HepG2 (cell line): ENCODE data around the gene FANCD2OS. TPM values are rescaled to one million over a fixed set of nuclear protein-coding genes. Genes with fewer than 3 reads are reported as not detected.

Experiments
- ATAC-seq: fragments of 200-7000 bp; cut with Tn5 transposase; 3 replicates; pipeline ENCODE4 v1.9.1; 2020; ENCODE audit warnings: mild to moderate bottlenecking, moderate library complexity
- Bru-seq: library from RNA; stranded (reverse); fragments of 400-500 nt; gene quantifications from one replicate; lab custom pipeline; 2021; lab: Mats Ljungman, UMichigan
- BruChase-seq, 2 experiments: library from RNA; stranded (reverse); fragments of 400-500 nt; gene quantifications; one replicate each; lab custom pipeline; 2021; lab: Mats Ljungman, UMichigan
- BruUV-seq: library from RNA; stranded (reverse); fragments of 400-500 nt; replicated peaks from 2 replicates; lab custom pipeline; 2021; lab: Mats Ljungman, UMichigan
- CTCF ChIA-PET: fragments of 300-600 bp; formaldehyde crosslinking; extraction: SDS; loops from one replicate; lab custom pipeline; 2021; ENCODE audit warnings: low total read pairs, inconsistent platforms, low intra/inter-chr PET ratio; lab: Yijun Ruan, JAX
- POLR2A ChIA-PET: fragments of 350-600 bp; sonication (Branson Sonifier 250); formaldehyde crosslinking; loops from one replicate; lab custom pipeline; 2020; ENCODE audit warnings: antibody characterized with exemption, inconsistent platforms; lab: Yijun Ruan, JAX
- DNase-seq: peaks from one replicate; pipeline ENCODE4 v3.0.0-alpha.2; 2015; ENCODE audit warnings: low spot score
- FAIRE-seq: peaks from 3 replicates; lab custom pipeline; 2011; peaks lifted over from hg19 to GRCh38; lab: Jason Lieb, UNC
- H2AFZ ChIP-seq: one replicate; pipeline ENCODE4 v1.6.1; 2011; ENCODE audit warnings: low read length, inconsistent platforms
- H3K27ac ChIP-seq: fragments of 300-600 bp; 3 replicates; pipeline ENCODE4 v1.8.0; 2011; ENCODE audit warnings: mixed run types, mild to moderate bottlenecking, mixed read lengths, low read length, inconsistent platforms; ENCODE audit not compliant: insufficient read depth; ENCODE audit errors: extremely low read length
- H3K27me3 ChIP-seq, 2 experiments: fragments of 200-600 bp in 1 of 2; 2 replicates in 1 of 2; 3 replicates in 1 of 2; pipeline versions ENCODE4 v1.6.0 to v1.8.0; 2011; ENCODE audit warnings: low read length in 2 of 2, mild to moderate bottlenecking in 2 of 2, moderate library complexity in 2 of 2, inconsistent platforms in 1 of 2; ENCODE audit not compliant: insufficient read depth in 2 of 2, control insufficient read depth in 1 of 2
- H3K36me3 ChIP-seq, 2 experiments: fragments of 200-600 bp in 1 of 2; replicated peaks in 1 of 2; 2 replicates in 1 of 2; 3 replicates in 1 of 2; pipeline versions ENCODE4 v1.5.1 to v1.8.0; 2011; ENCODE audit warnings: low read length in 2 of 2, inconsistent platforms in 1 of 2; ENCODE audit not compliant: insufficient read depth in 2 of 2, control insufficient read depth in 1 of 2
- H3K4me1 ChIP-seq: 2 replicates; pipeline ENCODE4 v1.5.1; 2012; ENCODE audit warnings: low read length, inconsistent platforms; ENCODE audit not compliant: insufficient read depth
- H3K4me2 ChIP-seq: 2 replicates; pipeline ENCODE4 v1.6.0; 2011; ENCODE audit warnings: low read depth, low read length, inconsistent platforms
- H3K4me3 ChIP-seq, 3 experiments: fragments of 200-600 bp in 1 of 3; sonication (generic), shearing (Covaris generic) in 1 of 3; replicated peaks in 1 of 3; 2 replicates each; pipeline ENCODE4 v1.5.1; 2011 to 2016; ENCODE audit warnings: low read length in 3 of 3, inconsistent platforms in 2 of 3, low read depth in 2 of 3, mild to moderate bottlenecking in 2 of 3, control low read depth in 1 of 3, mixed read lengths in 1 of 3; ENCODE audit not compliant: insufficient read depth in 1 of 3
- H3K79me2 ChIP-seq: one replicate; pipeline ENCODE4 v1.6.1; 2011; ENCODE audit warnings: low read length, inconsistent platforms; ENCODE audit not compliant: insufficient read depth
- H3K9ac ChIP-seq: 2 replicates; pipeline ENCODE4 v1.6.0; 2011; ENCODE audit warnings: mild to moderate bottlenecking, low read depth, low read length, inconsistent platforms; ENCODE audit not compliant: insufficient read depth
- H3K9me3 ChIP-seq: 2 replicates; pipeline ENCODE4 v1.5.1; 2012; ENCODE audit warnings: mild to moderate bottlenecking, low read length
- H4K20me1 ChIP-seq: 2 replicates; pipeline ENCODE4 v1.6.0; 2011; ENCODE audit warnings: inconsistent platforms, mild to moderate bottlenecking, low read length, moderate library complexity; ENCODE audit not compliant: insufficient read depth
- CHCHD3 ChIP-seq: sonication (generic); formaldehyde crosslinking; IDR thresholded peaks from 2 replicates; pipeline ENCODE4 v1.8.0; 2022; ENCODE audit warnings: mild to moderate bottlenecking, missing genetic modification reagents, moderate library complexity
- HMG20A ChIP-seq: IDR thresholded peaks from 2 replicates; pipeline ENCODE4 v1.6.1; 2016; ENCODE audit warnings: borderline replicate concordance
- MEF2D ChIP-seq: sonication (generic); formaldehyde crosslinking; IDR thresholded peaks from 2 replicates; pipeline ENCODE4 v1.5.1; 2020; ENCODE audit warnings: mild to moderate bottlenecking, missing genetic modification reagents
- MTERF4 ChIP-seq: sonication (generic); formaldehyde crosslinking; IDR thresholded peaks from 2 replicates; pipeline ENCODE4 v1.8.0; 2023; ENCODE audit warnings: mild to moderate bottlenecking, missing genetic modification reagents
- POLR2G ChIP-seq: fragments of 200-400 bp; formaldehyde crosslinking; IDR thresholded peaks from 2 replicates; pipeline ENCODE4 v1.6.1; 2018; ENCODE audit warnings: mild to moderate bottlenecking, low read depth, low read length, moderate library complexity
- RBFOX2 ChIP-seq: fragments of 200-400 bp; formaldehyde crosslinking; IDR thresholded peaks from 2 replicates; pipeline ENCODE4 v1.6.1; 2017; ENCODE audit warnings: low read depth, mild to moderate bottlenecking, low read length
- SRSF4 ChIP-seq: fragments of 200-400 bp; formaldehyde crosslinking; IDR thresholded peaks from one replicate; pipeline ENCODE4 v1.6.1; 2018; ENCODE audit warnings: mild to moderate bottlenecking, low read depth, low read length, moderate library complexity; ENCODE audit not compliant: poor library complexity, severe bottlenecking
- TERF1 ChIP-seq: sonication (generic); formaldehyde crosslinking; IDR thresholded peaks from 2 replicates; pipeline ENCODE4 v1.8.0; 2022; ENCODE audit warnings: mild to moderate bottlenecking, missing genetic modification reagents, moderate library complexity
- TRIM22 ChIP-seq: fragments of 450-650 bp; IDR thresholded peaks from 2 replicates; pipeline ENCODE4 v1.6.1; 2017
- ZFP62 ChIP-seq: sonication (generic); formaldehyde crosslinking; IDR thresholded peaks from 2 replicates; pipeline ENCODE4 v1.4.0; 2020; ENCODE audit warnings: missing genetic modification reagents
- ZKSCAN5 ChIP-seq: sonication (generic); formaldehyde crosslinking; IDR thresholded peaks from 2 replicates; pipeline ENCODE4 v1.5.1; 2020; ENCODE audit warnings: mild to moderate bottlenecking, missing genetic modification reagents
- ZNF230 ChIP-seq: sonication (generic); formaldehyde crosslinking; IDR thresholded peaks from 2 replicates; pipeline ENCODE4 v1.4.0; 2020; ENCODE audit warnings: mild to moderate bottlenecking, missing genetic modification reagents
- ZNF660 ChIP-seq: sonication (generic); formaldehyde crosslinking; IDR thresholded peaks from 2 replicates; pipeline ENCODE4 v1.5.1; 2020; ENCODE audit warnings: mild to moderate bottlenecking, low read depth, missing genetic modification reagents, borderline replicate concordance
- ZNF773 ChIP-seq: sonication (generic); formaldehyde crosslinking; IDR thresholded peaks from 2 replicates; pipeline ENCODE4 v1.4.0; 2020; ENCODE audit warnings: missing genetic modification reagents, borderline replicate concordance
- ZNF782 ChIP-seq: sonication (generic); formaldehyde crosslinking; IDR thresholded peaks from 2 replicates; pipeline ENCODE4 v1.4.0; 2020; ENCODE audit warnings: missing genetic modification reagents, mild to moderate bottlenecking, borderline replicate concordance
- ZSCAN29 ChIP-seq: sonication (generic); formaldehyde crosslinking; conservative IDR thresholded peaks from 2 replicates; pipeline ENCODE4 v1.4.0; 2020; ENCODE audit warnings: mild to moderate bottlenecking, missing genetic modification reagents
- WGBS: methylation state at CpG from one replicate; pipeline ENCODE4 v1.1.6; 2017; ENCODE audit warnings: low lambda C conversion rate; 5-methylcytosine and 5-hydroxymethylcytosine counted together
- in situ Hi-C: cut with HindIII; loops from 2 replicates; pipeline ENCODE4 v1.10.0; 2017; ENCODE audit warnings: low pct_unique_long_range_greater_than_20kb; ENCODE audit not compliant: extremely low pct_ligation_motif_present
- intact Hi-C: fragments of 100-400 bp; cut with micrococcal nuclease; formaldehyde crosslinking; loops from one replicate; pipeline ENCODE4 v1.10.0; 2022; ENCODE audit not compliant: unreplicated experiment
- long read RNA-seq, 2 experiments: library from RNA in 1 of 2; library from polyadenylated mRNA in 1 of 2; stranded (forward) in 1 of 2; unstranded in 1 of 2; transcript quantifications; one replicate each; pipeline ENCODE4 v2.0.0, GENCODE V29; 2019 to 2022
- polyA minus RNA-seq, 3 experiments: library from RNA; depleted of rRNA, polyadenylated mRNA; stranded (reverse); fragments of >200 nt; gene quantifications; 2 replicates each; pipeline ENCODE4 v1.2.3, GENCODE V29; 2011; ENCODE audit warnings: low replicate concordance in 1 of 3
- polyA plus RNA-seq, 8 experiments: library from polyadenylated mRNA; depleted of rRNA in 3 of 8; stranded (reverse) in 7 of 8; unstranded in 1 of 8; fragments of >200 nt; fragmentation: Illumina TruSeq in 4 of 8; extraction: Trizol in 4 of 8; gene quantifications; 2 replicates each; pipeline versions ENCODE4 v1.2.1 to v1.2.3, GENCODE V29; 2011 to 2016; ENCODE audit warnings: low read depth in 4 of 8, missing spikeins in 1 of 8, mixed read lengths in 1 of 8; ENCODE audit not compliant: insufficient read depth in 1 of 8
- total RNA-seq, 5 experiments: library from RNA; depleted of rRNA; stranded (reverse); fragments of >200 nt; fragmentation: Illumina TruSeq; extraction: Trizol; gene quantifications; 2 replicates each; pipeline ENCODE4 v1.2.3, GENCODE V29; 2016; ENCODE audit warnings: low read depth in 1 of 5
- TF ChIP-seq, protein P1 (sequence below): sonication (generic); formaldehyde crosslinking; IDR thresholded peaks from 2 replicates; pipeline ENCODE4 v1.5.0; 2020; ENCODE audit warnings: mild to moderate bottlenecking, low read depth, missing genetic modification reagents, borderline replicate concordance

Gene FANCD2OS, protein sequence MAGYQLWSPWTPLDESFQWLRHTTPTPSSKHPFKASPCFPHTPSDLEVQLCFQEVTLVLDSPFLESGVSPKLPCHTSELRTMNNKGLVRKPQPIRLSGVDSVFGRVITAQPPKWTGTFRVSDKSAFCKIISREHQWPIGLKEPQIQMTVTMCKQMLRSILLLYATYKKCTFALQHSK
- total RNA-seq (2016; rRNA removed; fragmentation: Illumina TruSeq; extraction: Trizol) (not detected in 2 replicates), polyA plus RNA-seq (2011; rRNA removed) (not detected in 2 replicates), polyA minus RNA-seq (2011; rRNA and poly(A)+ RNA removed; ENCODE audit: low replicate concordance) (not detected in 2 replicates), Bru-seq, nascent RNA (not detected), BruChase-seq, experiment 1, labeled RNA remaining after a 6-hour chase (not detected), BruChase-seq, experiment 2, labeled RNA remaining after a 2-hour chase (percentile 4 among the genes with signal in this experiment)
- total RNA-seq (2016; cell fraction: cytosol; rRNA removed; fragmentation: Illumina TruSeq; extraction: Trizol; ENCODE audit: low read depth) = not detected in 2 replicates
- total RNA-seq (2016; cell fraction: insoluble cytoplasmic fraction; rRNA removed; fragmentation: Illumina TruSeq; extraction: Trizol) = not detected in 2 replicates
- not detected in 2 replicates for total RNA-seq (2016; cell fraction: membrane; rRNA removed; fragmentation: Illumina TruSeq; extraction: Trizol)
- not detected in 2 replicates for total RNA-seq (2016; cell fraction: nucleus; rRNA removed; fragmentation: Illumina TruSeq; extraction: Trizol)
- polyA plus RNA-seq (2011; cell fraction: cytosol; rRNA removed) = not detected in 2 replicates
- polyA plus RNA-seq (2011; cell fraction: nucleus; rRNA removed) = not detected in 2 replicates
- polyA plus RNA-seq (2012) = not detected in 2 replicates
- polyA plus RNA-seq (2016; cell fraction: cytosol; fragmentation: Illumina TruSeq; extraction: Trizol; ENCODE audit: low read depth) = not detected in 2 replicates
- not detected in 2 replicates for polyA plus RNA-seq (2016; cell fraction: insoluble cytoplasmic fraction; fragmentation: Illumina TruSeq; extraction: Trizol; ENCODE audit: low read depth)
- polyA plus RNA-seq (2016; cell fraction: membrane; fragmentation: Illumina TruSeq; extraction: Trizol; ENCODE audit: low read depth) = not detected in 2 replicates
- not detected in 2 replicates for polyA plus RNA-seq (2016; cell fraction: nucleus; fragmentation: Illumina TruSeq; extraction: Trizol; ENCODE audit: insufficient read depth, low read depth)
- polyA minus RNA-seq (2011; cell fraction: cytosol; rRNA and poly(A)+ RNA removed) = not detected in 2 replicates
- not detected in 2 replicates for polyA minus RNA-seq (2011; cell fraction: nucleus; rRNA and poly(A)+ RNA removed)
- long read RNA-seq, experiment 1, partial matches to known transcripts = 0 of 7 reads
- long read RNA-seq, experiment 1, other reads (novel, unspliced or antisense) = 7 of 7 reads
- long read RNA-seq, experiment 2 = 0 reads

DNA sequence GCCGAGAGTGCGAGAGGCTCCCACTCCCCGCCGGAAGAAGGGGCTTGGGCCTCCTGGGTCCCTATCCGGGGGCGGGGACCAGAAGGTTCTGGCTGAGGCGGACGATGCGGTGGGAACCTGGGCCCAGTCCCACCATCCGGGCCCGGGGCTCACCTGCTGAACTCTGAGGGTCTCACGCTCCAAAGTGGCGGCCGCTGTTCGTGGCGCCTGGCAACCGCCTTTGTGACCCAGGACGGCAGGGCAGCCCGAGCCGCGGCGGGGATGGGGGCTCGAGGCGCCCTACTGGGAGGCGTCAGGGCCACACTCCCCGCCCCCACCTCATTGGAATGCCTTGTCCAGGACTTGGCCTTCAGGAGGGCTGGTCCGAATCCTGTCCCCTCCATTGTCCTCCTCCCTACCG, at the start of gene FANCD2OS:
Gene FANCD2OS, minus strand, starts transcription at position 165 of the 400 bp plus-strand sequence. CDS start 3,481 bp downstream, outside the sequence.
- H3K9me3 ChIP-seq = no peaks in the 10 kb centered on the region
- POLR2A ChIA-PET = no interaction called here
- H3K27me3 ChIP-seq = no peaks in the 10 kb centered on the region
- no peaks in the 10 kb centered on the region for H3K79me2 ChIP-seq
- ATAC-seq (no peak), FAIRE-seq (no peak), DNase-seq (no peak)
- intact Hi-C loops = no loop called here
- no peak within 1 kb of the TSS for H3K27ac ChIP-seq
- no peak within 1 kb of the TSS for H2AFZ ChIP-seq
- 88% methylated on average over 10 of the region's 28 CpGs for WGBS
- no peak for TF ChIP-seq ZNF773 (CRISPR knock-in tag)
- no peak for TF ChIP-seq RBFOX2
- no peak for TF ChIP-seq SRSF4
- TF ChIP-seq, protein P1, sequence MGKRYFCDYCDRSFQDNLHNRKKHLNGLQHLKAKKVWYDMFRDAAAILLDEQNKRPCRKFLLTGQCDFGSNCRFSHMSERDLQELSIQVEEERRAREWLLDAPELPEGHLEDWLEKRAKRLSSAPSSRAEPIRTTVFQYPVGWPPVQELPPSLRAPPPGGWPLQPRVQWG (CRISPR knock-in tag) = no peak
- no peak for TF ChIP-seq ZNF230
- no peak for TF ChIP-seq MTERF4 (CRISPR knock-in tag)
- no peak for TF ChIP-seq ZSCAN29 (CRISPR knock-in tag)
- TF ChIP-seq POLR2G = no peak
- TF ChIP-seq ZNF660 (CRISPR knock-in tag) = no peak
- TF ChIP-seq CHCHD3 = no peak
- no peak for TF ChIP-seq ZFP62
- no peak for TF ChIP-seq ZKSCAN5 (CRISPR knock-in tag)
- TF ChIP-seq ZNF782 (CRISPR knock-in tag) = no peak
- TF ChIP-seq TERF1 (CRISPR knock-in tag) = no peak
- no peak for TF ChIP-seq HMG20A
- no peak for TF ChIP-seq MEF2D (CRISPR knock-in tag)
- TF ChIP-seq TRIM22 = no peak
- TF ChIP-seq, all 625 proteins: peak for 0
- H3K36me3 ChIP-seq = no peaks in the 10 kb centered on the region
- CTCF ChIA-PET = no interaction called here
- in situ Hi-C loops = no loop called here
- no TSS peak for BruUV-seq
- peaks cover 10% of the 10 kb centered on the region for H3K4me1 ChIP-seq
- no peak within 1 kb of the TSS for H3K4me3 ChIP-seq
- no peak within 1 kb of the TSS for H3K4me2 ChIP-seq
- H3K9ac ChIP-seq = no peak within 1 kb of the TSS
- no peaks in the 10 kb centered on the region for H4K20me1 ChIP-seq
